GM06990 (cell line): Measurements from ENCODE around the gene DLG2.

Experiments
- DNase-seq: peaks from one replicate; pipeline ENCODE4 v3.0.0-alpha.2; 2011; ENCODE audit not compliant: insufficient read length; ENCODE audit errors: extremely low read depth
- H3K27me3 ChIP-seq: replicated peaks from 2 replicates; pipeline ENCODE4 v1.6.0; 2011; ENCODE audit warnings: low read length; ENCODE audit not compliant: control insufficient read depth, insufficient read depth
- H3K36me3 ChIP-seq: 2 replicates; pipeline ENCODE4 v1.5.1; 2011; ENCODE audit warnings: low read length; ENCODE audit not compliant: control insufficient read depth, insufficient read depth
- H3K4me3 ChIP-seq: replicated peaks from 2 replicates; pipeline ENCODE4 v1.5.1; 2011; ENCODE audit warnings: low read depth, mild to moderate bottlenecking, control low read depth, low read length
- TF ChIP-seq, protein P1 (sequence below): IDR thresholded peaks from 2 replicates; pipeline ENCODE4 v1.5.1; 2011; ENCODE audit warnings: low read length, control low read depth, mild to moderate bottlenecking, inconsistent platforms; ENCODE audit not compliant: insufficient read depth, poor library complexity, severe bottlenecking

The DLG2 gene

DNA sequence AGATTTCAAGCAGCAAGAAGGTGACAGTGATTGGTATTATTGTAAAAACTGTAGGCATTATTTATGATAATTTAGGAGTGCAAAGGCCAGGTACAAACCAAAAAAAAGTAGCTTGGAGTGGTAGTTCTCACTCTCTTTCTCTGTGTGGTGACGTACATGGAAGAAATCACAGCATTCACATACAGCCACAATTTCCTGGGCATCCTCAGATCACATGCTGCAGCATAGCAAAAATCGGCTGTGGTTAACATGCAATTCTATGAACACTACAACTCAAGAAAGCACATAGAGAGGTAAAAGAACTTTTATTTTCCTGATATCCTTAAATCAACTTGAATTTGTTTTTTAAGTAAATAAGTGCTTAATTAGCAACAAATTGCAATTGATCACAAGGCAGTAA lies 875.8 kb downstream of the DLG2 start:
- no peak for DNase-seq
- Histone ChIP-seq H3K27me3 (no peaks in the 10 kb centered on the region), H3K36me3 (no peaks in the 10 kb centered on the region), H3K4me3 (no peak overlapping the region)
- TF ChIP-seq, protein P1, sequence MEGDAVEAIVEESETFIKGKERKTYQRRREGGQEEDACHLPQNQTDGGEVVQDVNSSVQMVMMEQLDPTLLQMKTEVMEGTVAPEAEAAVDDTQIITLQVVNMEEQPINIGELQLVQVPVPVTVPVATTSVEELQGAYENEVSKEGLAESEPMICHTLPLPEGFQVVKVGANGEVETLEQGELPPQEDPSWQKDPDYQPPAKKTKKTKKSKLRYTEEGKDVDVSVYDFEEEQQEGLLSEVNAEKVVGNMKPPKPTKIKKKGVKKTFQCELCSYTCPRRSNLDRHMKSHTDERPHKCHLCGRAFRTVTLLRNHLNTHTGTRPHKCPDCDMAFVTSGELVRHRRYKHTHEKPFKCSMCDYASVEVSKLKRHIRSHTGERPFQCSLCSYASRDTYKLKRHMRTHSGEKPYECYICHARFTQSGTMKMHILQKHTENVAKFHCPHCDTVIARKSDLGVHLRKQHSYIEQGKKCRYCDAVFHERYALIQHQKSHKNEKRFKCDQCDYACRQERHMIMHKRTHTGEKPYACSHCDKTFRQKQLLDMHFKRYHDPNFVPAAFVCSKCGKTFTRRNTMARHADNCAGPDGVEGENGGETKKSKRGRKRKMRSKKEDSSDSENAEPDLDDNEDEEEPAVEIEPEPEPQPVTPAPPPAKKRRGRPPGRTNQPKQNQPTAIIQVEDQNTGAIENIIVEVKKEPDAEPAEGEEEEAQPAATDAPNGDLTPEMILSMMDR = no peak

DNA sequence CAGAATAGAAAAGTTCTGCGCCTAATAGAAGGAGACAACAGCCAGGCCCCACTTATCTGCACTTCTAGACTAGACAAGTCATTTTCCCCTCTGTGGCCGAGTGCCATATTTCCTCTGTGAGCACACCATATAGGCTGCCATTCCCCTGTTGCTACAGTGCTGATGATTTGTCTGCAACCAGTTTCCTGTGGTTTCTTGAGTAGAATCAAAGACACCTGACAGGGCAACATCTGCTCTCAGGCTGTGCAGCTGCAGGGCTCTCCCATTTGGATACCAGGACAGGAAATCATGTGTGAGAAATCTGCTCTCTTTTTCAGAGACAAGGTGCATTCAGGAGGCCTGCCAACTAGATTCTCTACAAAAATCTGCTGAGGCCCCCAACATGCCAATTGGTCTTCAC lies 879.3 kb downstream of the DLG2 start:
- no peak for DNase-seq
- no peak overlapping the region for H3K4me3 ChIP-seq
- H3K36me3 ChIP-seq = no peaks in the 10 kb centered on the region
- H3K27me3 ChIP-seq = no peaks in the 10 kb centered on the region
- TF ChIP-seq, protein P1 = no peak

DNA sequence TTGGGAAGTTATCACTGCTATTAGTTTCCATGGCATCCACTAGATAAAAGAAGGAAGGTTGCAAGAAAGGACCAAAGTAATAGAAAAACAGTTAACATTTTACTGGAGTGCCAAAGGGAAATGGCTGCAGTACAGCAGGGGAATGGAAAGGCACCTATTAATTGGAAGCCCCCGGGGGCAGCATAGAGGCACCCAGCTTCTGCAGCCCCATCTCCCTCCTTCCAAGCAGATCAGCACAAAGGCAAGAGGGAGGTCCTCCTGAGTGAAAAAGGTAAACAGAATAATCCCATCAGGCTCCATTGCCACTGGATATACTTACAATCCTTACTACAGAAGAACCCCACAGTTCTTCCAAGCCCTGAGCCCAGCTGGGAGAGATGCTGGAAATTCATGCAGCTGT lies 887.1 kb downstream of the DLG2 start:
- Histone ChIP-seq H3K36me3 (no peaks in the 10 kb centered on the region), H3K27me3 (no peaks in the 10 kb centered on the region), H3K4me3 (no peak overlapping the region)
- TF ChIP-seq, protein P1 = no peak
- DNase-seq = no peak

DNA sequence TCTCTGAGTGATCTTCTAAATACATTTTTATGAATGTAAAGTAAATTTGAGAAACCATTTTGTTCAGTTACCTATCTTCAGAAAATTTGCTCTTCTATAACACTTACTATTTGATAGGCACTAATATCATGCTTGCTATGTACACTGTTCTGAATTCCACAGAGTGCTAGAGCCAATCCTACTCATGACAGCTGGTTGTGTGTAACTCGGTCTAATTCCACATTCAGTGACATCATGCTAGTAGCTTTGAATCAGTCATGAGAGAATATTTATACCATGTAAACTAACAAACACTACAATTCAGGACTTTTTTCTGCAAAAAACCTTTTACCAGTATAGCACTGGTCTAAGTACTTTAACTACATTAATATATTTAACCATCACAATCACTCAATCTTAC lies 902.9 kb downstream of the DLG2 start:
- Histone ChIP-seq H3K27me3 (no peaks in the 10 kb centered on the region; the same call in none of the 2 replicates), H3K4me3 (no peak overlapping the region), H3K36me3 (no peaks in the 10 kb centered on the region)
- TF ChIP-seq, protein P1 = no peak
- no peak for DNase-seq

DNA sequence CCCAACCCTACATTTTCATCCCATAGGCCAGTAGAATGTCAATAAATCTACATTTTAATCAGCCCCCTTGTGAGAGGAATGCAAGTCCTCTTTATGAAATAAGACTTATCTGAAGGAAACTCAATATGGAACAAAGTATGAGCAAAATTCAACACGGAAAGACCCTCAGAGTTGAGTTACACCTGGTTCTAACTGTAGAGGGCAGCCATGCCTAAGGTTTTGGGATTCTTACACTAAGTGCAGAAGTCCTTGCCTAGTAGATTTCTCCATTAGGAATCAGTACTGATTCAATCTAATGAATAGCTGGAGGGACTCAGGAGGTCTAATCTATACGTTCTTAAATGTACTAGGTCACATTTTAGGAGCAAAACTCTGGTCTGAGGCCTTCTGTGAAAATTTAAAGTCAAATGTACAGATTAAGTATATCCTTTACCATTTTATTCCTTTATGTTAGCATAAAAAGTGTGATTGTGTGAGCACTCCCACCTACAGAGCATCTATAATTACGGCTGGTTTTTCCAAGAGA lies 904.5 kb downstream of the DLG2 start:
- TF ChIP-seq, protein P1 = no peak
- no peaks in the 10 kb centered on the region for H3K36me3 ChIP-seq
- H3K4me3 ChIP-seq = no peak overlapping the region
- H3K27me3 ChIP-seq = no peaks in the 10 kb centered on the region; the same call in none of the 2 replicates
- DNase-seq = no peak

DNA sequence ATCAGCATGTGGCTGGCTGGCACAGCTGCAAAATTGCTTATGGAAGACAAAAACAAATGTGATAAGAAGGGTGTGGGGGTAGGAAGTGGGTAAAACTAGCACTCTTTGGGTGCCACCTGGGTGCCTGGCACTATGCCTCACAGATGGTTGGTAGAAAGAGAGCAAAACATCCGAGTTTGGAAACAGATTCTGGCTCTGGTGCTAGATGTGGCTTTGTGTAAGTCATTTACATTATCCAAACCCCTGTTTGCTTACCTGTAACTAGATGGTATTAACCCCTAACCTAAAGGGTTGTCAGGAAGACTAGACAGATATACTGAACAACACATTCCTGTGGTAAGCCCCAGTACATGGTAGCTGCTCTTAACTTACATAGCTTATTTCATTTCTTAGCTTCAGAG lies 905.6 kb downstream of the DLG2 start:
- H3K27me3 ChIP-seq = no peaks in the 10 kb centered on the region; the same call in none of the 2 replicates
- TF ChIP-seq, protein P1 = no peak
- H3K4me3 ChIP-seq = no peak overlapping the region
- no peak for DNase-seq
- no peaks in the 10 kb centered on the region for H3K36me3 ChIP-seq
